ENCODE measurements around the gene CLMN.

The CLMN gene

DNA sequence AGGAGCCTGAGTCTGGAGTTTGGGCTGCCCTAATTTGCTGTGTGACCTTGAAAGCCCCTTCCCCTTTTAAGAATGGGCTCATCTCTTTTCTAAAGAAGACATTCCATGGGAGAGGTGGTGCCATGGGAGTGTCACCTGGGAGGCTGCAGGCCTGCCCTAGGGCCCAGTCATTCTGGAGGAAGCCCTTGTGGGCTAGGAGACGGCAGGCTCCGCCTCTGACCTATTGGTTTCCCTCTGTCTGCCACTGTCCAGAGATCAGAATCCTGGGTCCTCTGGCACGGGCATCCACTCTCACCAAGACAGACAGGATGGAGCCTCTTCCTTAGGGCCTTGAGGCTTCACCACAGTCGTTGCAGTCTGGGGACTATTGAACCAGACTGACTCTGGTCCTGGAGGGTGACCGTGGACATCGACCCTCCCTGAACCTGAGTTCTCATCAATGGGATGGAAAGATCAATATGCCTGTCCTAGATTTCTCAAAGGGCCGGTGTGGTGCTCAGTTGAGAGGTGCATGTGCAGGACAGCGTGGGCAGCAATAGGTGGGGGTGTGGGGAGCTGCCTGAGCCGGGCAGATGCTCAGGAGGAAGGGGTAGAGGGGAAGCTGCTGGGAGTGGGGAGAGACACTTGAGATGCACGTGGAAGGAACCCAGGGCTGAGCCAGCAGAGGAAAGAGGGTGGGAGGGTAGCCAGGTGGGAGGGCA is 12.2 kb upstream of the CLMN start:
- no peak overlapping the region for H3K4me3 ChIP-seq (ENCODE audit: low read depth in 1 of 2, low read length in 2 of 2)
- peaks cover 12 to 20% of the 10 kb centered on the region in 2 donors for H3K4me1 ChIP-seq (ENCODE audit: control insufficient read depth in 1 of 2, insufficient read depth in 2 of 2, low read length in 2 of 2)
- no peaks in the 10 kb centered on the region for H3K36me3 ChIP-seq (ENCODE audit: control insufficient read depth in 1 of 2, insufficient read depth in 2 of 2, low read length in 2 of 2)
- no peak overlapping the region for H3K9ac ChIP-seq (ENCODE audit: low read depth in 1 of 2, low read length in 2 of 2)
- H3K9me3 ChIP-seq (ENCODE audit: control insufficient read depth in 1 of 2, low read length in 2 of 2): no peaks in the 10 kb centered on the region
- no peaks in the 10 kb centered on the region for H3K27me3 ChIP-seq (ENCODE audit: control insufficient read depth in 1 of 2, insufficient read depth in 2 of 2, low read length in 2 of 2)
- H3K27ac ChIP-seq (ENCODE audit: low read depth, low read length): no peak overlapping the region

DNA sequence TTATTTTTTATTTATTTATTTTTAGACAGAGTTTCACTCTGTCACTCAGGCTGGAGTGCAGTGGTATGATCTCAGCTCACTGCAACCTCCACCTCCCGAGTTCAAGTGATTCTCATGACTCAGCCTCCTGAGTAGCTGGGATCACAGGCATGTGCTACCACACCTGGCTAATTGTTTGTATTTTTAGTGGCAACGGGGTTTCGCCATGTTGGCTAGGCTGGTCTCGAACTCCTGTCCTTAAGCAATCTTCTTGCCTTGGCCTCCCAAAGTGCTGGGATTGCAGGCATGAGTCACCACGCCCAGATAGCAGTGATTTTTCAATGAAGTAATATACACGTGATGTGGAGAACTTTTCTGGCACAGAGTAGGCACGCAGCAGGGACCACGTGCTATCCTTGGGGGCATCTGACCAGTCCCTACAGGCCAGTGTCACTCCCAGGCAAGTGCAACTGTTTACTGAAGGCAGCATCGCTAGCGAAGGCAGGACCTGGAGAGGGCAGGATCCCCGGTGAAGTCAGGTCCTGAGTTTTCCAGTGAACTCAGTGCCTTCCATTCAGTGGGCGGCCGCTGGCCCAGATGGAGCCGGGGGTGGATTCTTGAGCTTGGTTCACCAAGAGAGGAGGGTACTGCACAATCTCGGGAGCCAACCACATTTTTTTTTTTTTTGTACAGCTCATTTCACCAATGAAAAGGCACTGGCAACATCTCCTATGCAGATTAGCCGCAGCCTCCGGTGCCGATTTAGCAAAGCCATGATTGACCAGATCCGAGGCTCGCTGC is 11.1 kb upstream of the CLMN start:
- Histone ChIP-seq H3K36me3 (ENCODE audit: control insufficient read depth in 1 of 2, insufficient read depth in 2 of 2, low read length in 2 of 2) (no peaks in the 10 kb centered on the region), H3K9ac (ENCODE audit: low read depth in 1 of 2, low read length in 2 of 2) (no peak overlapping the region), H3K27ac (ENCODE audit: low read depth, low read length) (no peak overlapping the region), H3K9me3 (ENCODE audit: control insufficient read depth in 1 of 2, low read length in 2 of 2) (no peaks in the 10 kb centered on the region), H3K4me1 (ENCODE audit: control insufficient read depth in 1 of 2, insufficient read depth in 2 of 2, low read length in 2 of 2) (peaks cover 16 to 20% of the 10 kb centered on the region in 2 donors), H3K27me3 (ENCODE audit: control insufficient read depth in 1 of 2, insufficient read depth in 2 of 2, low read length in 2 of 2) (no peaks in the 10 kb centered on the region), H3K4me3 (ENCODE audit: low read depth in 1 of 2, low read length in 2 of 2) (no peak overlapping the region)

DNA sequence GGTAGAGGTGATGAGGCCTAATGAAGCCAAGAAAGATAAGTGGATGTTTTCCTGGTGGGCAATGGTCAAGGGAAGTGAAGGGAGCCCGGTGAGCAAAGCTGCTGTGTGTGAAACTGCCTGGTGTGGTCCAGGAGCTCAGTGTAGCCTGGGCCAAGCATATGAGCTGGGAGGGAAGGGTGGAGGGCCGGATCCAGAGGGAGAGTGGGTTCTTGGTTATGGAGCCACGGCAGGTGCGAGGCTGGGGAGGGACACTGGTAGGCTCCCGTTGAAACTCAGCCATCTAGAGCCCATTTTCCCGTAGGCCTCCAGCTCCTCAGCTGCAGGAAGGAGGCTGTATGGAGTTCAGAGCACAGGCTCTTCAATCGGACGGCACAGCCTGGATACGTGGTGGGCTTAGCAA is 10.2 kb upstream of the CLMN start:
- peaks cover 16 to 20% of the 10 kb centered on the region in 2 donors for H3K4me1 ChIP-seq (ENCODE audit: control insufficient read depth in 1 of 2, insufficient read depth in 2 of 2, low read length in 2 of 2)
- no peaks in the 10 kb centered on the region for H3K27me3 ChIP-seq (ENCODE audit: control insufficient read depth in 1 of 2, insufficient read depth in 2 of 2, low read length in 2 of 2)
- H3K4me3 ChIP-seq (ENCODE audit: low read depth in 1 of 2, low read length in 2 of 2): no peak overlapping the region
- no peak overlapping the region for H3K9ac ChIP-seq (ENCODE audit: low read depth in 1 of 2, low read length in 2 of 2)
- H3K27ac ChIP-seq (ENCODE audit: low read depth, low read length): no peak overlapping the region
- H3K9me3 ChIP-seq (ENCODE audit: control insufficient read depth in 1 of 2, low read length in 2 of 2): no peaks in the 10 kb centered on the region
- H3K36me3 ChIP-seq (ENCODE audit: control insufficient read depth in 1 of 2, insufficient read depth in 2 of 2, low read length in 2 of 2): no peaks in the 10 kb centered on the region

DNA sequence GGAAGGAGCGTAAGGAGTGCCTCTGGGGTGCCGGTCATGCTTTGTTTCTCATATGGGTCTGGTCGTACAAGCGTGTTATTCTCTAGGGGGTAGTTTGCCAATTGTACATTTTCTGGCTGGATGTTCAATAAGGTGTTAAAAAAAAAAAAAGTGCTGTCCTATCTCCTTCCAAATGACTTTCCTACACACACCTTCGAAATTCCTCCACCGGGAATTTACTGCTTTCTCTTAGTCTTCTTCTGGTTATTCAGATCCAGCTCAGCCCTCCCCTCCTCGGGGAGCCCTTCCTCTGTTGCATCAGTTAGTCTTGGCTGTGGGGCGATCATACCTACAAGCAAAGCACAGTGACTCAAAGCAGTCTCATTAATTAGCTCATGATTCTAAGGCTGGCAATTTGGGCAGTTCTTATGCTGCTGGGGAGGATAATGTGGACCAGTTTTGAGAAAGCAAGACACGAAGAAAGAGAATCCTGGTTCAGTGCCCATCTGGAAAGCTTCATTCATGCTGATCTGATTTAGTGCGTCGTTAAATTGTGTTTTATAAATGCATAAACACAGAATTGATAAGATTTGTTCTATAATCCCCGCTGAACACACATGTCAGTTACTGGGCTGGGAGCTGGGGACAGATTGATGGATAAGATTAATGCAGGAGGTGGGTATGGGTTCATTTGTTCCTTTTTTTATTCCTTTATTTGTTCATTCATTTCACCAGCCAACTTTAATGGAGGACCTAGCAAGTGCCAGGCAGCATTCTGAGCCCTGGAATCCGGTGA is 9.2 kb upstream of the CLMN start:
- no peaks in the 10 kb centered on the region for H3K27me3 ChIP-seq (ENCODE audit: control insufficient read depth in 1 of 2, insufficient read depth in 2 of 2, low read length in 2 of 2)
- H3K36me3 ChIP-seq (ENCODE audit: control insufficient read depth in 1 of 2, insufficient read depth in 2 of 2, low read length in 2 of 2): no peaks in the 10 kb centered on the region
- H3K9me3 ChIP-seq (ENCODE audit: control insufficient read depth in 1 of 2, low read length in 2 of 2): no peaks in the 10 kb centered on the region
- peaks cover 16 to 20% of the 10 kb centered on the region in 2 donors for H3K4me1 ChIP-seq (ENCODE audit: control insufficient read depth in 1 of 2, insufficient read depth in 2 of 2, low read length in 2 of 2)
- no peak overlapping the region for H3K4me3 ChIP-seq (ENCODE audit: low read depth in 1 of 2, low read length in 2 of 2)
- H3K27ac ChIP-seq (ENCODE audit: low read depth, low read length): no peak overlapping the region
- no peak overlapping the region for H3K9ac ChIP-seq (ENCODE audit: low read depth in 1 of 2, low read length in 2 of 2)

DNA sequence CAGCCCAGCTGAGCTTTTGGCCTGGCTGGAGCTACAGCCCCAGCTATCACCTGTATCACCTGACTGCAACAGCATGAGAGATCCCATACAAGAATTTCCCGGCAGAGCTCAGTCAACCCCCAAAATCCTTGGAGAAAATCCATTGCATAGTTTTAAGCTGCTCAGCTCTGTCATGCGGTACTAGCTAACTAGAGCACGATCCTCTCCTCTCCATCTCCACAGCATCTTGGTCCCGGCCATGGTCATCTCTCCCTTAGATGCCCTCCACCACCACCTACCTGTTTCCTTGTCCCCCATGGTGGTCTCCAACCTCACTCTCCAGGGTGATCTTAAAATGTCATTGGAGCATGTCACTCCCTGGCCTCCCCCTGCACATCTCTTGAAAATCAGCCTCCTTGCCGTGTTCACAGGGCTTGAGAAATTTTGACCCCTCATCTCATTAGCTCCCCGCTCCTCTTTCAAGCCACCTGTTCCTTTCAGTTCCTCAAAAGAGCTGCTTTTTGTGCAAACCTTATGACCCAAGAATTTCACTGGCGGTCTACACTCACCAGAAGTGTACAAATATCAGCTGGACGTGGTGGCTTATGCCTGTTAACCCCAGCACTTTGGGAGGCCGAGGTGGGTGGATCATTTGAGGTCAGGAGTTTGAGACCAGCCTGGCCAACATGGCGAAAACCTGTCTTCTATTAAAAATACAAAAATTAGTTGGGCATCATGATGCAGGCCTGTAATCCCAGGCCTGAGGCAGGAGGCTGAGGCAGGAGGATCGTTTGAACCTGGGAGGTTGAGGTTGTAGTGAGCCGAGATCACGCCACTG is 8.1 kb upstream of the CLMN start:
- Histone ChIP-seq H3K27ac (ENCODE audit: low read depth, low read length) (no peak overlapping the region), H3K27me3 (ENCODE audit: control insufficient read depth in 1 of 2, insufficient read depth in 2 of 2, low read length in 2 of 2) (no peaks in the 10 kb centered on the region), H3K4me3 (ENCODE audit: low read depth in 1 of 2, low read length in 2 of 2) (no peak overlapping the region), H3K9ac (ENCODE audit: low read depth in 1 of 2, low read length in 2 of 2) (no peak overlapping the region), H3K9me3 (ENCODE audit: control insufficient read depth in 1 of 2, low read length in 2 of 2) (no peaks in the 10 kb centered on the region), H3K36me3 (ENCODE audit: control insufficient read depth in 1 of 2, insufficient read depth in 2 of 2, low read length in 2 of 2) (no peaks in the 10 kb centered on the region), H3K4me1 (ENCODE audit: control insufficient read depth in 1 of 2, insufficient read depth in 2 of 2, low read length in 2 of 2) (peaks cover 13 to 16% of the 10 kb centered on the region in 2 donors)

DNA sequence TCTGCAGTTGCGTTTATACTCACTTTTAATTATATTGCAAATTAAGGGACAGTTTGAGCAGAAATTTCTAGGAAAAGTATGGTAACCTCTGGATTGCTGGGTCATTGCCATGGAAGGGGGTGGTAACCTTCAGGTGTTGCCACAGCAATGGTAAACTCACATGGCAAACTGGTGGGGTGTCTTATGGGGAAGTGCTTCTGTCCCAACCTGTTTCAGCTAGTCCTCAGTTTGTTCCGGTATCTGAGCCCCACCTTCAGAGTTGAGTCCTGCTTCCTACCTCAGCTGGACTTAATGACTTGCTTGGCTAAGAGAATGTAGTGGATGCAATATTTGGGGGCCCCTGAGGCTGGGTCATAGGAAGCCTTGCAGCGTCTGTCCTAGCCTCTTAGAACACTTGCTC is 7.3 kb upstream of the CLMN start:
- Histone ChIP-seq H3K9me3 (ENCODE audit: control insufficient read depth in 1 of 2, low read length in 2 of 2) (no peaks in the 10 kb centered on the region), H3K36me3 (ENCODE audit: control insufficient read depth in 1 of 2, insufficient read depth in 2 of 2, low read length in 2 of 2) (no peaks in the 10 kb centered on the region), H3K27ac (ENCODE audit: low read depth, low read length) (no peak overlapping the region), H3K4me1 (ENCODE audit: control insufficient read depth in 1 of 2, insufficient read depth in 2 of 2, low read length in 2 of 2) (peaks cover 9% of the 10 kb centered on the region in 2 donors), H3K4me3 (ENCODE audit: low read depth in 1 of 2, low read length in 2 of 2) (no peak overlapping the region), H3K9ac (ENCODE audit: low read depth in 1 of 2, low read length in 2 of 2) (no peak overlapping the region), H3K27me3 (ENCODE audit: control insufficient read depth in 1 of 2, insufficient read depth in 2 of 2, low read length in 2 of 2) (no peaks in the 10 kb centered on the region)

DNA sequence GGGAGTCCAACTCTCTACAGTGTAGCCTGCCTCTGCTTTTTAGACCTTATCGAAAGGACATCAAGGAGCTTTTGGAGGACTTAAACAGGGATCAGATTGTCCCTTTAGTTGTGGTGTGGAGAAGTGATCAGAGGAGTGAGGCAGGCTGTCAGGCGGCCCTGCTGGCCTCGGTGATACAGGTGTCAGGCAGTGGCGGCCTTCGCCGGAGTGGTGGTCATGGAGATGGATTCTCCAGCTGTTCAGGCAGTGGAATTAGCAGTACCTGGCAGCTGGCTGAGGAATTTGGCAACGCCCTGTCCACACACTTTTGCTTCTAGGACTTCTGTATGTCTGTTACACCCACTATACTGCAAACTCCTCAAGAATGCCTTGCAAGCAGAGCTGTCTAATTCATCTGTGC is 4.2 kb upstream of the CLMN start:
- Histone ChIP-seq H3K27ac (ENCODE audit: low read depth, low read length) (no peak overlapping the region), H3K36me3 (ENCODE audit: control insufficient read depth in 1 of 2, insufficient read depth in 2 of 2, low read length in 2 of 2) (no peaks in the 10 kb centered on the region), H3K4me1 (ENCODE audit: control insufficient read depth in 1 of 2, insufficient read depth in 2 of 2, low read length in 2 of 2) (peaks cover 6 to 17% of the 10 kb centered on the region in 2 donors), H3K27me3 (ENCODE audit: control insufficient read depth in 1 of 2, insufficient read depth in 2 of 2, low read length in 2 of 2) (no peaks in the 10 kb centered on the region), H3K9ac (ENCODE audit: low read depth in 1 of 2, low read length in 2 of 2) (no peak overlapping the region), H3K9me3 (ENCODE audit: control insufficient read depth in 1 of 2, low read length in 2 of 2) (no peaks in the 10 kb centered on the region), H3K4me3 (ENCODE audit: low read depth in 1 of 2, low read length in 2 of 2) (no peak overlapping the region)

DNA sequence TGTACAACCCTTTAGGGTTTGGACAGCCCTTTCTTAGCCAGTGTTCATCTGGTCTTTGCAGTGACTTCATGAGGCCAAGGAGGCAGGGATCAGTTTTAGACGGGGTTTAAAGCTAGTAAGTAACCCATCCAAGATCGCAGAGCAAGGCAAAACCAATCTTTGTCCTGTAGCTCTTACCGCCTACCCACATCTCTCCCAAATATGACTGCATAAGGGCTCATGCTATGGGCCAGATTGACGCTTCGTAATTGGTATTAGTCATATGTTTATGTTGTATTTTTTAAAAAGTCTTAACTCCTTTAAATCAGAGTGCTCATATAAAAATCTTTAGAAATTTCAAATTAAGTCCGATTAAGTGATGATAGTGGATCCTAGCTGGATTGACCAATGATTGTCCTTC is 3.7 kb upstream of the CLMN start:
- Histone ChIP-seq H3K36me3 (ENCODE audit: control insufficient read depth in 1 of 2, insufficient read depth in 2 of 2, low read length in 2 of 2) (no peaks in the 10 kb centered on the region), H3K4me1 (ENCODE audit: control insufficient read depth in 1 of 2, insufficient read depth in 2 of 2, low read length in 2 of 2) (peaks cover 6 to 17% of the 10 kb centered on the region in 2 donors), H3K4me3 (ENCODE audit: low read depth in 1 of 2, low read length in 2 of 2) (no peak overlapping the region), H3K9ac (ENCODE audit: low read depth in 1 of 2, low read length in 2 of 2) (no peak overlapping the region), H3K27me3 (ENCODE audit: control insufficient read depth in 1 of 2, insufficient read depth in 2 of 2, low read length in 2 of 2) (no peaks in the 10 kb centered on the region), H3K9me3 (ENCODE audit: control insufficient read depth in 1 of 2, low read length in 2 of 2) (no peaks in the 10 kb centered on the region), H3K27ac (ENCODE audit: low read depth, low read length) (no peak overlapping the region)

DNA sequence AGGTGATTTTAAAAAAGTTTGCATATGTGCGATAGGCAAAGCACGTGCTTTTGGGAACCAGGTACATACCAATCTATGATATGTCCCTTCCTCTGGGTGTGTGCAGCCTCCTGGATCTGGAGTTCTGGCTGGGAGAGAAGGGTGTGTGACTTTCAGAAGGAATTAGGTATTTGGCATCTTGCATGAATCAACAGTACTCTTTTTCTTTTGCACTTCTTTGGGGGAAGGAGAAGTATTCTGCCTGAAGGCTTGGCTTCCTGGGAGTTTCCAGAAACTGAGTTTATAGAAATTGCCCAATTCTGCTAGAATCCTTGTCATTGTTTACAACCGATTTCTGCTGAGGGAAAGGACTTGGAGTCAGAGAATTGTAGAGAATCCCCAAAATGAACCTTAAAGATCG is 2.9 kb upstream of the CLMN start:
- Histone ChIP-seq H3K27ac (ENCODE audit: low read depth, low read length) (no peak overlapping the region), H3K36me3 (ENCODE audit: control insufficient read depth in 1 of 2, insufficient read depth in 2 of 2, low read length in 2 of 2) (no peaks in the 10 kb centered on the region), H3K9ac (ENCODE audit: low read depth in 1 of 2, low read length in 2 of 2) (no peak overlapping the region), H3K4me1 (ENCODE audit: control insufficient read depth in 1 of 2, insufficient read depth in 2 of 2, low read length in 2 of 2) (peaks cover 6 to 17% of the 10 kb centered on the region in 2 donors), H3K27me3 (ENCODE audit: control insufficient read depth in 1 of 2, insufficient read depth in 2 of 2, low read length in 2 of 2) (no peaks in the 10 kb centered on the region), H3K4me3 (ENCODE audit: low read depth in 1 of 2, low read length in 2 of 2) (no peak overlapping the region), H3K9me3 (ENCODE audit: control insufficient read depth in 1 of 2, low read length in 2 of 2) (no peaks in the 10 kb centered on the region)
